Measurements from ENCODE around the gene ADCY5. TPM values are rescaled to one million over a fixed set of nuclear protein-coding genes. Genes with fewer than 3 reads are reported as not detected.

The ADCY5 gene
- total and polyA plus RNA-seq, 4 donors: 0.74 to 6.6 (median 2.9) TPM

DNA sequence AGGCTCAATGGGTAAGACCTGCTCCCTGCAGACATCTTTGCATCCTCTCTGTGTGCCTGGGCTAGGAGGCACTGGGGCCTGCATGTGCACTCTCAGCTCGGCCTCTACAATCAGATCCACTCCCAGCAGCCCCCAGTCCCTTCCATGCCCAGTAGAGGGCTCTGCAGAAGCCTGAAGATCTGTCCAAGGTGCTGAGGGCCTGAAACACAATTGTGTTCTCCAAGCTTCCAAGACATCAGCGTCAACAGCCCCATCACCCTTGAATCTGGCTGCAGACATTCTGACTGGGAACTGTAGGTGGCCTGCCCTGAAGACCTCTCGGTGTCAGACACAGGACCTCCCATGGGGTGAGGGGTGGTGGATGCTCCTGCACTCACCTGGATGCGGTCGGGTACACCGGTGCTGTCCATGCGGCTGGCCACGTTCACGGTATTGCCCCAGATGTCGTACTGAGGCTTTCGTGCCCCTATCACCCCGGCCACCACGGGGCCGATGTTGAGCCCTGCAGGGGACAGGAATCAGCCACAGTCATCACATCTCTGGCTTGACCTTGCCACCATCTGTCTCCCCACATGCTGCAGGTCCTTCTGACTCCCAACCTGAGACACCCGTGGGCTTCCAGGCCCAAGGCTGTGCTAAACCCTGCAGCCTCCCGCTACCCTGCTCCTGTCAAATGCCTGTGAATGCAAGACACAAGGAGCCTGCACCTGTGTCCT lies 162.4 kb downstream of the ADCY5 start:
- TF ChIP-seq RAD21 (IDR thresholded peaks at IDR 0.05): peak in 1 of 2 donors; percentile 64
- TF ChIP-seq, protein P1, sequence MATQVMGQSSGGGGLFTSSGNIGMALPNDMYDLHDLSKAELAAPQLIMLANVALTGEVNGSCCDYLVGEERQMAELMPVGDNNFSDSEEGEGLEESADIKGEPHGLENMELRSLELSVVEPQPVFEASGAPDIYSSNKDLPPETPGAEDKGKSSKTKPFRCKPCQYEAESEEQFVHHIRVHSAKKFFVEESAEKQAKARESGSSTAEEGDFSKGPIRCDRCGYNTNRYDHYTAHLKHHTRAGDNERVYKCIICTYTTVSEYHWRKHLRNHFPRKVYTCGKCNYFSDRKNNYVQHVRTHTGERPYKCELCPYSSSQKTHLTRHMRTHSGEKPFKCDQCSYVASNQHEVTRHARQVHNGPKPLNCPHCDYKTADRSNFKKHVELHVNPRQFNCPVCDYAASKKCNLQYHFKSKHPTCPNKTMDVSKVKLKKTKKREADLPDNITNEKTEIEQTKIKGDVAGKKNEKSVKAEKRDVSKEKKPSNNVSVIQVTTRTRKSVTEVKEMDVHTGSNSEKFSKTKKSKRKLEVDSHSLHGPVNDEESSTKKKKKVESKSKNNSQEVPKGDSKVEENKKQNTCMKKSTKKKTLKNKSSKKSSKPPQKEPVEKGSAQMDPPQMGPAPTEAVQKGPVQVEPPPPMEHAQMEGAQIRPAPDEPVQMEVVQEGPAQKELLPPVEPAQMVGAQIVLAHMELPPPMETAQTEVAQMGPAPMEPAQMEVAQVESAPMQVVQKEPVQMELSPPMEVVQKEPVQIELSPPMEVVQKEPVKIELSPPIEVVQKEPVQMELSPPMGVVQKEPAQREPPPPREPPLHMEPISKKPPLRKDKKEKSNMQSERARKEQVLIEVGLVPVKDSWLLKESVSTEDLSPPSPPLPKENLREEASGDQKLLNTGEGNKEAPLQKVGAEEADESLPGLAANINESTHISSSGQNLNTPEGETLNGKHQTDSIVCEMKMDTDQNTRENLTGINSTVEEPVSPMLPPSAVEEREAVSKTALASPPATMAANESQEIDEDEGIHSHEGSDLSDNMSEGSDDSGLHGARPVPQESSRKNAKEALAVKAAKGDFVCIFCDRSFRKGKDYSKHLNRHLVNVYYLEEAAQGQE (IDR thresholded peaks at IDR 0.05): peak; percentile 97
- TF ChIP-seq YY1 (IDR thresholded peaks at IDR 0.05): no peak
- TF ChIP-seq, protein P2, sequence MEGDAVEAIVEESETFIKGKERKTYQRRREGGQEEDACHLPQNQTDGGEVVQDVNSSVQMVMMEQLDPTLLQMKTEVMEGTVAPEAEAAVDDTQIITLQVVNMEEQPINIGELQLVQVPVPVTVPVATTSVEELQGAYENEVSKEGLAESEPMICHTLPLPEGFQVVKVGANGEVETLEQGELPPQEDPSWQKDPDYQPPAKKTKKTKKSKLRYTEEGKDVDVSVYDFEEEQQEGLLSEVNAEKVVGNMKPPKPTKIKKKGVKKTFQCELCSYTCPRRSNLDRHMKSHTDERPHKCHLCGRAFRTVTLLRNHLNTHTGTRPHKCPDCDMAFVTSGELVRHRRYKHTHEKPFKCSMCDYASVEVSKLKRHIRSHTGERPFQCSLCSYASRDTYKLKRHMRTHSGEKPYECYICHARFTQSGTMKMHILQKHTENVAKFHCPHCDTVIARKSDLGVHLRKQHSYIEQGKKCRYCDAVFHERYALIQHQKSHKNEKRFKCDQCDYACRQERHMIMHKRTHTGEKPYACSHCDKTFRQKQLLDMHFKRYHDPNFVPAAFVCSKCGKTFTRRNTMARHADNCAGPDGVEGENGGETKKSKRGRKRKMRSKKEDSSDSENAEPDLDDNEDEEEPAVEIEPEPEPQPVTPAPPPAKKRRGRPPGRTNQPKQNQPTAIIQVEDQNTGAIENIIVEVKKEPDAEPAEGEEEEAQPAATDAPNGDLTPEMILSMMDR (IDR thresholded peaks at IDR 0.05; ENCODE audit: low read depth, low read length, missing input control): peak; percentile 50
- peaks cover 0 to 2% (median 0%) of the 10 kb centered on the region in 4 donors for H3K36me3 ChIP-seq (ENCODE audit: control insufficient read depth in 4 of 4, insufficient read depth in 3 of 4, low read depth in 1 of 4, low read length in 3 of 4)
- no peaks in the 10 kb centered on the region for H3K27me3 ChIP-seq (ENCODE audit: control insufficient read depth in 4 of 4, insufficient read depth in 4 of 4, low read length in 3 of 4)
- no peaks in the 10 kb centered on the region for H3K4me1 ChIP-seq (ENCODE audit: control insufficient read depth in 4 of 4, insufficient read depth in 4 of 4, low read length in 3 of 4)
- H3K27ac ChIP-seq (ENCODE audit: low read depth in 1 of 2, low read length in 2 of 2): no peak overlapping the region
- no peaks in the 10 kb centered on the region for H3K9me3 ChIP-seq (ENCODE audit: control insufficient read depth in 4 of 4, low read length in 3 of 4)
- WGBS: 82% methylated on average over 16 of the region's 16 CpGs
- H3K9ac ChIP-seq (ENCODE audit: low read depth in 1 of 2, low read length in 2 of 2): no peak overlapping the region
- DNase-seq (ENCODE audit: low spot score): peak; percentile 44
- H3K4me3 ChIP-seq (ENCODE audit: low read depth in 1 of 3, low read length in 3 of 3): no peak overlapping the region

DNA sequence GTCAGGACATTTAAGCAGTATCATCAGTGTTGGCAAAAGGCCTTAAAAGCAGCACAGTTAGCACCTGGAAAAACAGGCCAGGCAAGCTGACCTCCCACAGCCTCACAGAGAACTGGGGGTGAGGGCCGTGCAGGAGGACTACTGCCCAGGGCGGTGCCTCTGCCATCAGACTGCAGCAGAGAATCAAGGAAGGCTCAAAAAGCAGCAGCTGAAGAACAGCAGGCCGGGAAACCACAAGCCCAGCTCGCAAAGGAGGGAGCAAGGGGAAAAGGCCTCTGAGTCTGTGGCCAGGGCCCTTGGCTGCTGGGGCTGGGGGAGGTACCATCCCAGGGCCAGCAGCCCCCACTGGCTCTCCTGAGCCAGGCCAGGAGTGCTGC lies 163.0 kb downstream of the ADCY5 start:
- no peak for DNase-seq (ENCODE audit: low spot score)
- WGBS: 77% methylated on average over 4 of the region's 4 CpGs
- H3K9ac ChIP-seq (ENCODE audit: low read depth in 1 of 2, low read length in 2 of 2): no peak overlapping the region
- TF ChIP-seq JUND (IDR thresholded peaks at IDR 0.05) (no peak), FOXA2 (IDR thresholded peaks at IDR 0.05) (no peak), RXRA (IDR thresholded peaks at IDR 0.05) (no peak), SP1 (IDR thresholded peaks at IDR 0.05) (no peak), FOXA1 (IDR thresholded peaks at IDR 0.05) (no peak), HNF4A (conservative IDR thresholded peaks at IDR 0.05) (no peak), GABPA (IDR thresholded peaks at IDR 0.05 in 1 of 2, conservative IDR thresholded peaks at IDR 0.05 in 1 of 2) (no peak), NR2F2 (IDR thresholded peaks at IDR 0.05) (no peak), TAF1 (conservative IDR thresholded peaks at IDR 0.05) (no peak), YY1 (IDR thresholded peaks at IDR 0.05) (no peak), HNF4G (IDR thresholded peaks at IDR 0.05) (no peak)
- TF ChIP-seq, protein P3, sequence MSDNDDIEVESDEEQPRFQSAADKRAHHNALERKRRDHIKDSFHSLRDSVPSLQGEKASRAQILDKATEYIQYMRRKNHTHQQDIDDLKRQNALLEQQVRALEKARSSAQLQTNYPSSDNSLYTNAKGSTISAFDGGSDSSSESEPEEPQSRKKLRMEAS (IDR thresholded peaks at IDR 0.05): no peak
- TF ChIP-seq, protein P2 (IDR thresholded peaks at IDR 0.05; ENCODE audit: low read depth, low read length, missing input control): no peak
- TF ChIP-seq, protein P4, sequence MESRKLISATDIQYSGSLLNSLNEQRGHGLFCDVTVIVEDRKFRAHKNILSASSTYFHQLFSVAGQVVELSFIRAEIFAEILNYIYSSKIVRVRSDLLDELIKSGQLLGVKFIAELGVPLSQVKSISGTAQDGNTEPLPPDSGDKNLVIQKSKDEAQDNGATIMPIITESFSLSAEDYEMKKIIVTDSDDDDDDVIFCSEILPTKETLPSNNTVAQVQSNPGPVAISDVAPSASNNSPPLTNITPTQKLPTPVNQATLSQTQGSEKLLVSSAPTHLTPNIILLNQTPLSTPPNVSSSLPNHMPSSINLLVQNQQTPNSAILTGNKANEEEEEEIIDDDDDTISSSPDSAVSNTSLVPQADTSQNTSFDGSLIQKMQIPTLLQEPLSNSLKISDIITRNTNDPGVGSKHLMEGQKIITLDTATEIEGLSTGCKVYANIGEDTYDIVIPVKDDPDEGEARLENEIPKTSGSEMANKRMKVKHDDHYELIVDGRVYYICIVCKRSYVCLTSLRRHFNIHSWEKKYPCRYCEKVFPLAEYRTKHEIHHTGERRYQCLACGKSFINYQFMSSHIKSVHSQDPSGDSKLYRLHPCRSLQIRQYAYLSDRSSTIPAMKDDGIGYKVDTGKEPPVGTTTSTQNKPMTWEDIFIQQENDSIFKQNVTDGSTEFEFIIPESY (IDR thresholded peaks at IDR 0.05): no peak
- no peak overlapping the region for H3K27ac ChIP-seq (ENCODE audit: low read depth in 1 of 2, low read length in 2 of 2)
- peaks cover 0 to 2% (median 0%) of the 10 kb centered on the region in 4 donors for H3K36me3 ChIP-seq (ENCODE audit: control insufficient read depth in 4 of 4, insufficient read depth in 3 of 4, low read depth in 1 of 4, low read length in 3 of 4)
- H3K4me1 ChIP-seq (ENCODE audit: control insufficient read depth in 4 of 4, insufficient read depth in 4 of 4, low read length in 3 of 4): no peaks in the 10 kb centered on the region
- H3K9me3 ChIP-seq (ENCODE audit: control insufficient read depth in 4 of 4, low read length in 3 of 4): no peaks in the 10 kb centered on the region
- H3K27me3 ChIP-seq (ENCODE audit: control insufficient read depth in 4 of 4, insufficient read depth in 4 of 4, low read length in 3 of 4): no peaks in the 10 kb centered on the region
- H3K4me3 ChIP-seq (ENCODE audit: low read depth in 1 of 3, low read length in 3 of 3): no peak overlapping the region

All from liver (tissue), 9 donors.